ENCODE measurements around the gene FHAD1. TPM values are rescaled to one million over a fixed set of nuclear protein-coding genes. Genes with fewer than 3 reads are reported as not detected.

Gene FHAD1
- total and polyA plus RNA-seq, 2 of the 13 experiments (the other 11 are each of a cell fraction or from before 2014, with no cell fraction given): not detected

DNA sequence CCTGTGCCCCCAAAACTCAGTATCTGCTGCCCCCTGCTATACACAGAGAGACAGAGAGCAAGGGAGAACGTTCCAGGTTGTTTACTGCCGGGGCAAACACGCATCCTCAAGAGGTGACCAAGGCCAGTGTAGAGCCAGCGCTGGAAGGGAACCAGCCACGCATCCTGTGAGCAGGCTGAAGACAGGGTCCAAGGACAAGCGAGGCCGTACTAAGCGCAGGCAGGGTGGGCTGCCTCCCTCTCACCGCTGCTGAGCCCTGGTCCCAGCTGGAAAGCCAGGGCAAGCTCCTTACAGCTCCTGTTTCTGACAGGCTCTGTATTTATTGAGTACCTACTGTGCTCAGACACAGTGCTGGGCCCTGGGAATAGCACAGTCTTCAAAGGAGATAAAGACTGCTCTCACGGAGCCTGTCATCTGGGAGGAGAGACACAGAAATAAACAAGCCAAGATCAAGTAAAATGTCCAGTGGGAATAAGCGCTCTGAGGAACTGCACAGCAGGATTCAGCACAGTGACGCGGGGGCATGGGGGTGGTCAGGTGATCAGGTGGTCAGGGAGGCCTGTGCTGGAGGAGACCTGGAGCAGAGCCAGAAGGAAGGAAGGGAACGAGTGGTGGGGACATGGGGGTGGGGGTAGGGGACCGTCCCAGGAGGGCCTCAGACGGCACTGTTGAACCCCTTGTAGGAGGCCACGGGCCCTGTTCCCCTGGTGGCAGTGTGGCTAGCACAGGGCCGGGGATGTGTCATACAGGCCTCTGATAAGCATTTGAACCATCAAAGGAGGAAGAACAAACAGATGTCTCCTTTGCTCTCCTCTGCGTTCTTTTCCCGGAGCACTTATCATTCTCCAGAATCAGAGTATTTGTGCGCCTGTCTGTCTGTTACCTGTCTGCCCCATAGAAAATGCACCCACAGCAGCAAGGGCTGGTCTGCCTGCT, 124.9 kb downstream of the FHAD1 start (continued):
- TF ChIP-seq ZNF562 (CRISPR knock-in tag; IDR thresholded peaks at IDR 0.05; ENCODE audit: borderline replicate concordance): no peak
- TF ChIP-seq ESRRA (CRISPR knock-in tag; IDR thresholded peaks at IDR 0.05; ENCODE audit: low read depth): peak; percentile 32; the same call in 1 of the 2 replicates
- TF ChIP-seq HNRNPH1 (optimal IDR thresholded peaks at IDR 0.05; ENCODE audit: low read depth, low read length): no peak
- no peak for TF ChIP-seq CBX1 (IDR thresholded peaks at IDR 0.05; ENCODE audit: low read depth)
- TF ChIP-seq, protein P1, sequence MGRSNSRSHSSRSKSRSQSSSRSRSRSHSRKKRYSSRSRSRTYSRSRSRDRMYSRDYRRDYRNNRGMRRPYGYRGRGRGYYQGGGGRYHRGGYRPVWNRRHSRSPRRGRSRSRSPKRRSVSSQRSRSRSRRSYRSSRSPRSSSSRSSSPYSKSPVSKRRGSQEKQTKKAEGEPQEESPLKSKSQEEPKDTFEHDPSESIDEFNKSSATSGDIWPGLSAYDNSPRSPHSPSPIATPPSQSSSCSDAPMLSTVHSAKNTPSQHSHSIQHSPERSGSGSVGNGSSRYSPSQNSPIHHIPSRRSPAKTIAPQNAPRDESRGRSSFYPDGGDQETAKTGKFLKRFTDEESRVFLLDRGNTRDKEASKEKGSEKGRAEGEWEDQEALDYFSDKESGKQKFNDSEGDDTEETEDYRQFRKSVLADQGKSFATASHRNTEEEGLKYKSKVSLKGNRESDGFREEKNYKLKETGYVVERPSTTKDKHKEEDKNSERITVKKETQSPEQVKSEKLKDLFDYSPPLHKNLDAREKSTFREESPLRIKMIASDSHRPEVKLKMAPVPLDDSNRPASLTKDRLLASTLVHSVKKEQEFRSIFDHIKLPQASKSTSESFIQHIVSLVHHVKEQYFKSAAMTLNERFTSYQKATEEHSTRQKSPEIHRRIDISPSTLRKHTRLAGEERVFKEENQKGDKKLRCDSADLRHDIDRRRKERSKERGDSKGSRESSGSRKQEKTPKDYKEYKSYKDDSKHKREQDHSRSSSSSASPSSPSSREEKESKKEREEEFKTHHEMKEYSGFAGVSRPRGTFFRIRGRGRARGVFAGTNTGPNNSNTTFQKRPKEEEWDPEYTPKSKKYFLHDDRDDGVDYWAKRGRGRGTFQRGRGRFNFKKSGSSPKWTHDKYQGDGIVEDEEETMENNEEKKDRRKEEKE (IDR thresholded peaks at IDR 0.05): no peak
- TF ChIP-seq EEA1 (CRISPR knock-in tag; IDR thresholded peaks at IDR 0.05; ENCODE audit: borderline replicate concordance): no peak
- TF ChIP-seq KMT2A (CRISPR knock-in tag; IDR thresholded peaks at IDR 0.05): no peak
- TF ChIP-seq, protein P2, sequence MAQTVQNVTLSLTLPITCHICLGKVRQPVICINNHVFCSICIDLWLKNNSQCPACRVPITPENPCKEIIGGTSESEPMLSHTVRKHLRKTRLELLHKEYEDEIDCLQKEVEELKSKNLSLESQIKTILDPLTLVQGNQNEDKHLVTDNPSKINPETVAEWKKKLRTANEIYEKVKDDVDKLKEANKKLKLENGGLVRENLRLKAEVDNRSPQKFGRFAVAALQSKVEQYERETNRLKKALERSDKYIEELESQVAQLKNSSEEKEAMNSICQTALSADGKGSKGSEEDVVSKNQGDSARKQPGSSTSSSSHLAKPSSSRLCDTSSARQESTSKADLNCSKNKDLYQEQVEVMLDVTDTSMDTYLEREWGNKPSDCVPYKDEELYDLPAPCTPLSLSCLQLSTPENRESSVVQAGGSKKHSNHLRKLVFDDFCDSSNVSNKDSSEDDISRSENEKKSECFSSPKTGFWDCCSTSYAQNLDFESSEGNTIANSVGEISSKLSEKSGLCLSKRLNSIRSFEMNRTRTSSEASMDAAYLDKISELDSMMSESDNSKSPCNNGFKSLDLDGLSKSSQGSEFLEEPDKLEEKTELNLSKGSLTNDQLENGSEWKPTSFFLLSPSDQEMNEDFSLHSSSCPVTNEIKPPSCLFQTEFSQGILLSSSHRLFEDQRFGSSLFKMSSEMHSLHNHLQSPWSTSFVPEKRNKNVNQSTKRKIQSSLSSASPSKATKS (CRISPR knock-in tag; IDR thresholded peaks at IDR 0.05): no peak
- TF ChIP-seq RBM22 (optimal IDR thresholded peaks at IDR 0.05; ENCODE audit: low read length): no peak
- no peak for TF ChIP-seq ZNF335 (CRISPR knock-in tag; IDR thresholded peaks at IDR 0.05)
- TF ChIP-seq HDAC2 (CRISPR knock-in tag; IDR thresholded peaks at IDR 0.05): peak; percentile 27; the same call in 1 of the 2 replicates
- no peak for TF ChIP-seq MED1 (CRISPR knock-in tag; IDR thresholded peaks at IDR 0.05)
- TF ChIP-seq JDP2 (CRISPR knock-in tag; IDR thresholded peaks at IDR 0.05; ENCODE audit: borderline replicate concordance): no peak
- TF ChIP-seq ZNF484 (CRISPR knock-in tag; IDR thresholded peaks at IDR 0.05; ENCODE audit: borderline replicate concordance, low read depth): no peak
- TF ChIP-seq MEIS2 (CRISPR knock-in tag; IDR thresholded peaks at IDR 0.05): no peak
- no peak for TF ChIP-seq ZNF432 (CRISPR knock-in tag; IDR thresholded peaks at IDR 0.05; ENCODE audit: borderline replicate concordance)
- no peak for TF ChIP-seq ZNF577 (CRISPR knock-in tag; IDR thresholded peaks at IDR 0.05; ENCODE audit: borderline replicate concordance, low read depth)
- no peak for TF ChIP-seq KDM6A (CRISPR knock-in tag; IDR thresholded peaks at IDR 0.05; ENCODE audit: low read depth)
- TF ChIP-seq PHF20 (CRISPR knock-in tag; IDR thresholded peaks at IDR 0.05): peak; percentile 34; the same call in 1 of the 2 replicates
- TF ChIP-seq CBX5 (CRISPR knock-in tag; IDR thresholded peaks at IDR 0.05; ENCODE audit: borderline replicate concordance): no peak
- peak; percentile 26; the same call in 1 of the 2 replicates for TF ChIP-seq SAP130 (CRISPR knock-in tag; IDR thresholded peaks at IDR 0.05; ENCODE audit: low read depth)
- peak; percentile 21; the same call in 1 of the 2 replicates for TF ChIP-seq ZNF563 (CRISPR knock-in tag; IDR thresholded peaks at IDR 0.05)
- no peak for TF ChIP-seq GPN1 (CRISPR knock-in tag; IDR thresholded peaks at IDR 0.05; ENCODE audit: borderline replicate concordance)
- no peak for TF ChIP-seq ZNF766 (CRISPR knock-in tag; IDR thresholded peaks at IDR 0.05; ENCODE audit: borderline replicate concordance)
- TF ChIP-seq ZNF235 (CRISPR knock-in tag; IDR thresholded peaks at IDR 0.05; ENCODE audit: borderline replicate concordance): no peak
- no peak for TF ChIP-seq ATAD3A (CRISPR knock-in tag; IDR thresholded peaks at IDR 0.05)
- TF ChIP-seq CEBPG (CRISPR knock-in tag; IDR thresholded peaks at IDR 0.05): 0 out of 2 replicates have a peak, but pooled peaks have one; percentile 2

Measured in HepG2 (cell line).